SJCRH30 (cell line): ENCODE measurements around the gene WWOX. TPM values are rescaled to one million over a fixed set of nuclear protein-coding genes. Genes with fewer than 3 reads are reported as not detected.

Experiments
- DNase-seq, 2 experiments: peaks; one replicate each; pipeline ENCODE4 v3.0.0-alpha.2; 2015 to 2020
- H3K27ac ChIP-seq: fragments of 250-450 bp; sonication (Bioruptor Pico); 2 replicates; pipeline ENCODE4 v1.5.1; 2020; ENCODE audit warnings: mild to moderate bottlenecking, moderate library complexity
- H3K27me3 ChIP-seq: fragments of 250-450 bp; sonication (Bioruptor Pico); 2 replicates; pipeline ENCODE4 v1.5.1; 2020; ENCODE audit warnings: mild to moderate bottlenecking, moderate library complexity
- H3K36me3 ChIP-seq: fragments of 250-450 bp; sonication (Bioruptor Pico); 2 replicates; pipeline ENCODE4 v1.5.1; 2020; ENCODE audit warnings: mild to moderate bottlenecking, moderate library complexity
- H3K4me1 ChIP-seq: fragments of 250-450 bp; sonication (Bioruptor Pico); 2 replicates; pipeline ENCODE4 v1.5.1; 2020; ENCODE audit warnings: mild to moderate bottlenecking, moderate library complexity
- H3K4me3 ChIP-seq: fragments of 250-450 bp; sonication (Bioruptor Pico); 2 replicates; pipeline ENCODE4 v1.5.1; 2020; ENCODE audit warnings: mild to moderate bottlenecking, moderate library complexity
- H3K9me3 ChIP-seq: fragments of 250-450 bp; sonication (Bioruptor Pico); replicated peaks from 2 replicates; pipeline ENCODE4 v1.5.1; 2020; ENCODE audit warnings: mild to moderate bottlenecking, moderate library complexity
- total RNA-seq: library from RNA; depleted of rRNA; stranded (reverse); fragments of >200 nt; shearing (Covaris generic); gene quantifications from 2 replicates; pipeline ENCODE4 v1.2.3, GENCODE V29; 2014

The WWOX gene
- total RNA-seq, 1 experiment from 2014 or later: 16.4 TPM

DNA sequence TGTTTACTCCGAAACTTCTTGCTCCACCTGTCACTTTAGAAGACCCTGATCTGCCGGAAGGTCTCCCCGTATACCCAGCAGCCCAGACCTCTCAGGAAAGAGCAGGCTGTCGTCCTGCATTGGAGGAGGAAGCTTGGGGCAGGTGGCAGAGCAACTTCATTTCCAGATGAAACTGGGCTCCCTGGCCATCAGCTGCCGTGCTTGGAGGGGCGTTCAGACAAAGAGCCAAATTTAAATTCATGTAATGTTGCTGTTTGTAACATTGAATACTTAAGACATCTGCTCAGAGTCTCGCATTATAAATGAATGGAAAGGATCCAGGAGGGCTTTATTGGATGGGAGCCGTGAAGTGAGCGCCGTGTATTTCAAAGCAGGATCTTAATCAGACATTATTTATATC is 872.6 kb downstream of the WWOX start:
- Histone ChIP-seq H3K9me3 (no peaks in the 10 kb centered on the region), H3K4me3 (no peak overlapping the region), H3K36me3 (no peaks in the 10 kb centered on the region), H3K27me3 (no peaks in the 10 kb centered on the region), H3K27ac (no peak overlapping the region), H3K4me1 (peaks cover 3% of the 10 kb centered on the region; the same call in 1 of the 2 replicates)
- peak in 1 of 2 experiments; percentile 17 for DNase-seq

DNA sequence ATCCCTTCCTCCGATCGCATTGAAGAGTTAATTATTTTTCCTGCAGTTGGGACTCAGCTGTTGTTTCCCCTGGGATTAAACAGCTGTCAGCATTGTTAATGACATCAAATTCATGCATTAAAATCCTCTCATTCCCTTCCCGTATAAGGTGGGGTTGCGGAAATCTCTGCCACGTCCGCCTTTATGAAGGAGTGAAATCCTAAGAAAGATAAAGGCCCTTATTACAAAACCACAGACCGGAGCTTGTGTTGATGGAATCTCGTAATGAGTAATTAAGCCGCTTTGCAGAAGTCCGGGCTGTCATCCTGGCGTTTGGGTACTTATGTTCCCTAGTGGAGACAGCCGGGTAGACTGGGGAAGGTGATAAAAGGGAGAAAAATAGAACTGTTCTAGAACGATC is 873.5 kb downstream of the WWOX start:
- peak overlapping the region; percentile 13; the same call in 1 of the 2 replicates for H3K4me3 ChIP-seq
- H3K4me1 ChIP-seq: peaks cover 3% of the 10 kb centered on the region; the same call in 1 of the 2 replicates
- H3K9me3 ChIP-seq: no peaks in the 10 kb centered on the region
- H3K27me3 ChIP-seq: no peaks in the 10 kb centered on the region
- peak; percentile 28 to 62 for DNase-seq
- H3K36me3 ChIP-seq: no peaks in the 10 kb centered on the region
- H3K27ac ChIP-seq: no peak overlapping the region

- peaks cover 3% of the 10 kb centered on the region; the same call in 1 of the 2 replicates for H3K4me1 ChIP-seq
- DNase-seq: no peak
- no peak overlapping the region for H3K4me3 ChIP-seq
- H3K9me3 ChIP-seq: no peaks in the 10 kb centered on the region
- H3K27me3 ChIP-seq: no peaks in the 10 kb centered on the region
- H3K27ac ChIP-seq: no peak overlapping the region
- no peaks in the 10 kb centered on the region for H3K36me3 ChIP-seq
Measured at GRCh38 chr16:78976212-78976611, 876.8 kb downstream of the WWOX start.

- H3K4me3 ChIP-seq: no peak overlapping the region
- H3K27me3 ChIP-seq: no peaks in the 10 kb centered on the region
- H3K9me3 ChIP-seq: no peaks in the 10 kb centered on the region
- no peak for DNase-seq
- no peaks in the 10 kb centered on the region for H3K4me1 ChIP-seq
- H3K36me3 ChIP-seq: no peaks in the 10 kb centered on the region
- no peak overlapping the region for H3K27ac ChIP-seq
Measured at GRCh38 chr16:78980825-78981224, 881.4 kb downstream of the WWOX start.

DNA sequence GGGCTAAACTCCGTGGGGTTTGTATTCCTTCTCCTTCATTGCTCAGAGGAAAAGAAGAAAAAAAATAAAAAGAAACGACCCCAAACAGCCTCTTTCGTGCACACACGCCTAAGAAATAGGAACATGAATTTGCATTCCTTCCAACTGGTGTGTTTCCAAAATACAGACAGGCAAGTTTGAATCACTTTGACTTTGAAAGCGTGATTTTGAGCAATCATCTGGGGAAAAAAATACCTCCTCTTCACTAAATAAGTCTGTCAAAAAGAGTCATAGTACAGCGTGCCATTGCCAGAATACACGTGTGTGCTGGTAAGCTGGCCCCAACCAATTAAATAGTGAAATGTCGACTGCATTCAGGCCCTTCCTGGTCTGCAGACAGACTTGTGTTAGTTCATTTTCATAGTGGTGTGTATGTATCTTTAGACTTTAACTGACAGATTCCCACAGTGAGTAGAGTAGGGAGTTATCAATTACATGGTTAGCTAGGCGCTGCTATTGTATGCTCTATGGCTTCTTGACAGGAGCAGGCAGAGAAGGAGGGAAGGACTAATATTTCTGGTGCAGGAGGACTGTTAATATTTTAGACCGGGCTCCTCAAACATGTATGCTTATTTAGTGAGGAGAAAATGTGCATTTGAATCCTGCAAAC is 882.8 kb downstream of the WWOX start:
- Histone ChIP-seq H3K27me3 (no peaks in the 10 kb centered on the region), H3K9me3 (no peaks in the 10 kb centered on the region), H3K27ac (no peak overlapping the region)

DNA sequence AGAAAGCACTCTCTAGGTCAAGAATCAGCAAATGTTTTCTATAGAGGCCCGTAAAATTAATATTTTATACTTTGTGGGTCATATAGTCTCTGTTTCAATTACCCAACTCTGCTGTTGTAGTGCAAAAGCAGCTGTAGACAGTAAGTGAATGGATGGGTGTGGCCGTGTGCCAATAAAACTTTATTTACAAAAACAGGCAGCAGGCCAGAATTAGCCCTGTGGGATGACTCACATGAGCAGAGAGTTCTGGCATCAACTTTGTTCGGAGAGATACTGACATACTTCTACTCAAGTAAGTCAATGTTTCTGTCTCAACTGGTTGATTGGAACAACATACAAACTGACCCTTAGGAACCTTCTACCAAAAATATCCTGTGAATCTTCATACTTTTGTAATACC is 884.9 kb downstream of the WWOX start:
- peak in 1 of 2 experiments; percentile 36 for DNase-seq
- H3K9me3 ChIP-seq: no peaks in the 10 kb centered on the region
- no peaks in the 10 kb centered on the region for H3K36me3 ChIP-seq
- no peak overlapping the region for H3K27ac ChIP-seq
- no peaks in the 10 kb centered on the region for H3K4me1 ChIP-seq
- peak overlapping the region; percentile 37 for H3K4me3 ChIP-seq
- H3K27me3 ChIP-seq: no peaks in the 10 kb centered on the region

More for the DNA sequence above, 882.8 kb downstream of the WWOX start:
- no peak for DNase-seq
- H3K4me1 ChIP-seq: no peaks in the 10 kb centered on the region
- no peaks in the 10 kb centered on the region for H3K36me3 ChIP-seq
- no peak overlapping the region for H3K4me3 ChIP-seq

GRCh38 chr16:78984887-78985464 is 885.5 kb downstream of the WWOX start:
- Histone ChIP-seq H3K27ac (no peak overlapping the region), H3K4me1 (no peaks in the 10 kb centered on the region), H3K27me3 (no peaks in the 10 kb centered on the region), H3K9me3 (no peaks in the 10 kb centered on the region), H3K4me3 (peak overlapping the region; percentile 37), H3K36me3 (no peaks in the 10 kb centered on the region)
- peak in 1 of 2 experiments; percentile 31 for DNase-seq

DNA sequence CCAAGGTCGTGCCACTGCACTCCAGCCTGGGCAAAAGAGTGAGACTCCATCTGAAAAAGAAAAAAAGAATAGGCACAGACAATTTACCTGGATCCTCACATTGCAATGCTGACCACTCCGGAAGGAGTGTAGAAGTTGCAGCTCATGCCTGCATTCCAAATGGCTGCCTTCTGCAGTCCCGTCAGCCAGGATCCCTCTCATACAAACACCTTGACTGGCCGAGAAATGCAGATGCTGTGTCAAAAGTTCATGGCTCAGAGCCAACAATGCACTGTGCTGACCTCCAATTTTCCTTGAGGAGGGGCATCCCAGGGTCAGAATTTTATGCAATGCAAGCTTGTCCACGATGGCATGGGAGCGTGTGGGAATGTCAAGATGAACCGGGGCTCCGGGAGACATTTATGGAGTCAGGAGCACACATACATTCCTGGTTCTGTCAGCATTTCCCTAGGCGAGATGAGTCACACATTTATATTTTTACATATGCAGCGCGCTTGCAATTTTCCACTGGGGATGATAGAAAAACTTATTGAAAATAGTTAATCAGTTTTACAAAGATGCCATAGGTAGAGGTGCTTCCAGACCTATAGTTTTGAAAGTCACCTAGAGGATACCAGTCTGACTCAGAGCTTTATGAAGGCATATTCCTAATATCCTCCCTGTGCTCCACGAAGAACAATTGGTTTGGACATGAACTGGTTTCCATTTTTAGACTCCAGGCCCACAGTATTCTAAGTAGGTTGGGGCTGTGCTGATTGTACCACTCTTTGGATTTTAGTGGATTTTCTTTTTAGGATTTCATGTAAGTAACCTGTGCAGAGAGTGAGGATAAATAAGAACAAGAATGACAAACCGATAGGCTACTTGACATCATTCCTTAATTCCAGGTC is 886.5 kb downstream of the WWOX start:
- H3K9me3 ChIP-seq: no peaks in the 10 kb centered on the region
- H3K27ac ChIP-seq: no peak overlapping the region
- H3K27me3 ChIP-seq: no peaks in the 10 kb centered on the region

GRCh38 chr16:78987666-78988065 is 888.2 kb downstream of the WWOX start:
- Histone ChIP-seq H3K36me3 (no peaks in the 10 kb centered on the region), H3K27ac (no peak overlapping the region), H3K27me3 (no peaks in the 10 kb centered on the region), H3K4me3 (no peak overlapping the region), H3K9me3 (no peaks in the 10 kb centered on the region), H3K4me1 (no peaks in the 10 kb centered on the region)
- no peak for DNase-seq

More for the DNA sequence above, 886.5 kb downstream of the WWOX start:
- no peak overlapping the region for H3K4me3 ChIP-seq
- no peaks in the 10 kb centered on the region for H3K36me3 ChIP-seq
- DNase-seq: no peak
- no peaks in the 10 kb centered on the region for H3K4me1 ChIP-seq

DNA sequence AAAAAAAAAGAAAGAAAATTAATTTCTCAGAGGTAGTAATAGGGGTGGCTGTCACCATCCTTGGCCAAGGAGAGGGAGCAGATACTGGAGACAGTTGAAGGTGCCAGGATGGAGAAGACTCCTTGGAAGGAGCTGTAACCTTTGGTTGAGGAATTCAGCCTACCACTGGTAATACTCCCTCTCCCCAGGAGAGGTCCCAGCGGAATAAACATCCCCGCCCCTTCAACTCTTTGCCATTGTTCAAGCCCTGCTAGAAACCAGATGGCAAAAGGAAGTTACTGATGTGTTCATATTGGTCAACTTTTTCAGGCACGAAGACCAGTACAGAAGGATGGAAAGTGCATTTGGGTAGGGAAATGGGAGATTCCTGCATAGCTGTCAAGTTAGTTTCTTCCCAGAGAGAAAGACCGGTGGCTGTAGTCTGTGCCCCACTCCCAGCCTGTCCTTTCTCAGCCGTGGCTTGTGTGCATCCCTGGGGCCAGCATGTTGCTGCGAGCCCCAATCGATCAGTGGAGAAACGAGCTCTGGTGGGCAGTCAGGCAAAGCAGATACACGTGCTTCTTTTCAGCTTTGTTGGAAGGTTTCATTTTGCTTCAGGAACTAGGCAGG is 889.0 kb downstream of the WWOX start:
- no peaks in the 10 kb centered on the region for H3K9me3 ChIP-seq
- no peak overlapping the region for H3K4me3 ChIP-seq
- no peak for DNase-seq
- H3K4me1 ChIP-seq: no peaks in the 10 kb centered on the region
- no peaks in the 10 kb centered on the region for H3K36me3 ChIP-seq
- no peaks in the 10 kb centered on the region for H3K27me3 ChIP-seq
- no peak overlapping the region for H3K27ac ChIP-seq

- no peaks in the 10 kb centered on the region for H3K4me1 ChIP-seq
- no peak overlapping the region for H3K4me3 ChIP-seq
- H3K27ac ChIP-seq: peak overlapping the region; percentile 45
- DNase-seq: peak; percentile 31 to 62
- H3K9me3 ChIP-seq: no peaks in the 10 kb centered on the region
- H3K36me3 ChIP-seq: no peaks in the 10 kb centered on the region
- no peaks in the 10 kb centered on the region for H3K27me3 ChIP-seq
Measured at GRCh38 chr16:78990309-78990701, 890.9 kb downstream of the WWOX start.

DNA sequence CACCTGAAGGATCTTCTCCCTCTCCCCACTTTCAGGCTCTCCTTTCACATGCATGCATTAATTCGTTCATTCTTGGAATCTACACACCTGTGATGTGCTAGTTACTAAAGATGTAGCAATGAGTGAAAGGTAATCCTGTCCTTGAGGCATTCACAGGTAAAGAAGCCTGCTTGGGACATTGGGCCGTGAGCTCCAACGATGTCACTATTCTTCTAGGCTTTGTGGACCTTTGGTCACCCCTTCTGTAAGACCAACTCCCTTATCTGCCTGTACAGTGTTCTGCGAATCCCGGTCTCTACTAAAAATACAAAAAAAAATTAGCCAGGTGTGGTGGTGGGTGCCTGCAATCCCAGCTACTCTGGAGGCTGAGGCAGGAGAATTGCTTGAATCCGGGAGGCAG is 892.5 kb downstream of the WWOX start:
- no peaks in the 10 kb centered on the region for H3K36me3 ChIP-seq
- H3K4me1 ChIP-seq: no peaks in the 10 kb centered on the region
- H3K27me3 ChIP-seq: no peaks in the 10 kb centered on the region
- DNase-seq: no peak
- no peak overlapping the region for H3K4me3 ChIP-seq
- H3K9me3 ChIP-seq: no peaks in the 10 kb centered on the region
- no peak overlapping the region for H3K27ac ChIP-seq

GRCh38 chr16:78993346-78993745 is 893.9 kb downstream of the WWOX start:
- no peak for DNase-seq
- Histone ChIP-seq H3K4me3 (no peak overlapping the region), H3K9me3 (no peaks in the 10 kb centered on the region), H3K27ac (no peak overlapping the region), H3K4me1 (no peaks in the 10 kb centered on the region), H3K36me3 (no peaks in the 10 kb centered on the region), H3K27me3 (no peaks in the 10 kb centered on the region)

DNA sequence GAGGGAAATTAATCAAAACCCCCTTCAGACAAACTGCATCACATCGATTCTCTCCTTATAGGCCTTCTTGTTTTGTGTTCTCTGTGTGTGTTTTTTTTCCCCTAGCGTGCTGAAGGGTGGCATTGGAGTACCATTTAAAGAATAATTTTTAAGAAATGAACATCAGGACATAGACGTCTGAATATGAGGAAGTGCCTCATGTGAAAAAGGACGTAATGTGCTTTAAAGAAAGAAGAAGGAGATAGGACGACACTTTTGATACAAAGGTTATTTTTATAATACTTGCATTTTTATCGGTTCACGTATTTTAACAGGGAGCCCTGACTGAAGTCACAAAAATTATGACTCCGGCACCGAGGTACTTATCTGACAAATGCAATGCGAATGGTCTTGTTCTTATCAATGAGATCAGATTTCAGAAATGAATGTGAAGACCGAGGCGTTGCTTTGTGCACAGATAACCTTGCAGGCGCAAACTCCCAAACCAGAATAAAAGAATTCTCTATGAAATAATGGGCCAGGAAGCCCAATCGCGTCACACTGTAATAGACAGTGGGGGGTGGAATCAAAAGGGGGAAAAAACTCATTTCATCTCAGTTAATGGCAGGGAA is 894.8 kb downstream of the WWOX start:
- Histone ChIP-seq H3K4me3 (no peak overlapping the region), H3K36me3 (no peaks in the 10 kb centered on the region), H3K9me3 (no peaks in the 10 kb centered on the region), H3K27ac (no peak overlapping the region), H3K27me3 (no peaks in the 10 kb centered on the region), H3K4me1 (no peaks in the 10 kb centered on the region)
- no peak for DNase-seq
